Measurements from ENCODE around the gene COPG2.

Gene COPG2

DNA sequence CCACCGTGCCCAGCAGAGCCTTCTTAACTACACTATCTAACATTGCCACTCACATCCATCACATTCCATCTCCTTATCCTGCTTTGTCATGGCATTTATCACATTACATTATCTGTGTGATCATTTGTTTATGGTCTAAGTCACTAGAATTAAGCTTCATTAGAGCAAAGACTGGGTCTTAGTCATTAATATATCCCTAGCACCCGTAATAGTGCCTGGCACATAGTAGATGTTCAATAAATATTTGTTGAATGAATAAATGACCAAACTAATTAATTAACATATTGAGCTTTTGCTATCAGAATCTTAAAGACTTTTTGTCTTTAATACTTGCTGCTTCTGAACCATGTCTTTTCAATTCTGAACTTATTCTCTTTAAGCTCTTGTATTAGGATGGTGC is 5.9 kb upstream of the COPG2 start:
- no peaks in the 10 kb centered on the region for H3K9me2 ChIP-seq (replicated peaks; ENCODE audit: insufficient read depth, low read length)

DNA sequence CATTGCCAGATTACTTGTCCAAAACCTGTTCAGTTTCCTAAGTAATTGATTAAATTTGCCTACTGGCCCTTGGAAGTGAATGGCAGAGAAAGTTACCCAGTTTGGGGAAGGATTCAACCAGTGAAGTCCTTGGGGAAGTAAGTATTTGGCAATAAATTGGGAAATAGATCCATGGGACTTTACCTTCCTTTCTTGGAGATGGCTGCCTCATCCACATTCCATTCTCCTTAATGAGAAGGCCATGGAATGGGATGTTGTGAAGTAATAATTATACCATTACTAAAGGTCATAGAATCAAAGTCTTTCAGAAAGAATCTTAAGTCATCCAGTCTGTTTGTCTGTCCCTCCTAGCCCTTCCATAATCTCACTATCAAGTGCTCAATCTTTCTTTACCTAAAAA is 4.5 kb upstream of the COPG2 start:
- Histone ChIP-seq H3K9ac (ENCODE audit: low read length) (no peak overlapping the region), H2AFZ (ENCODE audit: low read depth, low read length, severe bottlenecking) (no peak overlapping the region), H3K4me3 (ENCODE audit: insufficient read depth, low read length, poor library complexity, severe bottlenecking) (no peak overlapping the region), H3K79me2 (ENCODE audit: insufficient read depth, low read length) (no peaks in the 10 kb centered on the region), H3K9me2 (replicated peaks; ENCODE audit: insufficient read depth, low read length) (no peaks in the 10 kb centered on the region), H3K27ac (ENCODE audit: low read depth, low read length) (no peak overlapping the region), H3K27me3 (ENCODE audit: low read length) (no peaks in the 10 kb centered on the region), H3F3A (ENCODE audit: insufficient read depth) (no peaks in the 10 kb centered on the region), H3K36me3 (ENCODE audit: low read length) (no peaks in the 10 kb centered on the region), H3K4me2 (ENCODE audit: low read depth, low read length, poor library complexity, severe bottlenecking) (no peak overlapping the region), H4K20me1 (ENCODE audit: low read depth, low read length) (no peaks in the 10 kb centered on the region), H3K9me3 (ENCODE audit: insufficient read depth, low read length) (no peaks in the 10 kb centered on the region)
- TF ChIP-seq EZH2phosphoT487 (conservative IDR thresholded peaks at IDR 0.05; ENCODE audit: low read length) (no peak), CTCF (IDR thresholded peaks at IDR 0.05; ENCODE audit: insufficient read depth, low read length, poor library complexity, severe bottlenecking) (no peak)

More for the DNA sequence above, 5.9 kb upstream of the COPG2 start:
- Histone ChIP-seq H3K4me3 (ENCODE audit: insufficient read depth, low read length, poor library complexity, severe bottlenecking) (no peak overlapping the region), H3K9ac (ENCODE audit: low read length) (no peak overlapping the region), H3K27me3 (ENCODE audit: low read length) (no peaks in the 10 kb centered on the region), H3K36me3 (ENCODE audit: low read length) (no peaks in the 10 kb centered on the region), H2AFZ (ENCODE audit: low read depth, low read length, severe bottlenecking) (no peak overlapping the region), H3K4me2 (ENCODE audit: low read depth, low read length, poor library complexity, severe bottlenecking) (no peak overlapping the region), H3K9me3 (ENCODE audit: insufficient read depth, low read length) (no peaks in the 10 kb centered on the region), H3K79me2 (ENCODE audit: insufficient read depth, low read length) (no peaks in the 10 kb centered on the region), H3K27ac (ENCODE audit: low read depth, low read length) (no peak overlapping the region), H3F3A (ENCODE audit: insufficient read depth) (no peaks in the 10 kb centered on the region), H4K20me1 (ENCODE audit: low read depth, low read length) (no peaks in the 10 kb centered on the region)
- TF ChIP-seq EZH2phosphoT487 (conservative IDR thresholded peaks at IDR 0.05; ENCODE audit: low read length) (no peak), CTCF (IDR thresholded peaks at IDR 0.05; ENCODE audit: insufficient read depth, low read length, poor library complexity, severe bottlenecking) (no peak)

DNA sequence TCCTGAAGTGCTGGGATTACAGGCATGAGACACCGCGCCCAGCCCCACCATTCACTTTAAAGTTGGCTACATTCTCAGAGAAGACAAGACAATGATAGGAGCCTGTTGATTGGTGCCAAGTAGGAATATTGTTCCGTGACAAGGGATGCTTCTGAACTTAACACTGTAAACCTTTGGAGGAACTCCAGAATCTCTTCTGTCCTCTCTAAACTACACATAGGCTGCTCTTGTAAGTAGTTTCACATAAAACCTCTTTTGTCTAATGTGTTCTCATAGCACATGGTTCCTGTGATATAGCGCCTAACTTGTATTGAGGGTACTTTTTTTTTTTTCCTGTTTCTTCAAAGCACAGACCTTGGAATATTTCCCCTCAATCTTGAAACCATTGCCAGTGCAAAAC is 3.6 kb upstream of the COPG2 start:
- Histone ChIP-seq H4K20me1 (ENCODE audit: low read depth, low read length) (no peaks in the 10 kb centered on the region), H2AFZ (ENCODE audit: low read depth, low read length, severe bottlenecking) (no peak overlapping the region), H3K27ac (ENCODE audit: low read depth, low read length) (no peak overlapping the region), H3K36me3 (ENCODE audit: low read length) (no peaks in the 10 kb centered on the region), H3K9me2 (replicated peaks; ENCODE audit: insufficient read depth, low read length) (no peaks in the 10 kb centered on the region), H3K9me3 (ENCODE audit: insufficient read depth, low read length) (no peaks in the 10 kb centered on the region), H3K79me2 (ENCODE audit: insufficient read depth, low read length) (no peaks in the 10 kb centered on the region), H3K9ac (ENCODE audit: low read length) (no peak overlapping the region), H3K27me3 (ENCODE audit: low read length) (no peaks in the 10 kb centered on the region), H3K4me3 (ENCODE audit: insufficient read depth, low read length, poor library complexity, severe bottlenecking) (no peak overlapping the region), H3K4me2 (ENCODE audit: low read depth, low read length, poor library complexity, severe bottlenecking) (no peak overlapping the region), H3F3A (ENCODE audit: insufficient read depth) (no peaks in the 10 kb centered on the region)
- no peak for TF ChIP-seq CTCF (IDR thresholded peaks at IDR 0.05; ENCODE audit: insufficient read depth, low read length, poor library complexity, severe bottlenecking)
- TF ChIP-seq EZH2phosphoT487 (conservative IDR thresholded peaks at IDR 0.05; ENCODE audit: low read length): no peak
